LHCN-M2 (cell line): Measurements from ENCODE around the gene GDPD4. TPM values are rescaled to one million over a fixed set of nuclear protein-coding genes. Genes with fewer than 3 reads are reported as not detected.

ENCODE experiments used
- DNase-seq: peaks from one replicate; pipeline ENCODE4 v3.0.0-alpha.2; 2012; ENCODE audit warnings: low read depth
- total RNA-seq: library from RNA; depleted of rRNA; stranded (reverse); fragments of >200 nt; gene quantifications from 2 replicates; pipeline ENCODE4 v1.2.3, GENCODE V29; 2014

GDPD4 gene
- total RNA-seq, 1 experiment from 2014 or later: not detected

- DNase-seq: peak; percentile 46
Measured at GRCh38 chr11:77300028-77300427, 1.5 kb downstream of the GDPD4 start.

- DNase-seq: peak; percentile 18
Measured at GRCh38 chr11:77299528-77299993, 1.9 kb downstream of the GDPD4 start.

- no peak for DNase-seq
Measured at GRCh38 chr11:77294040-77294439, 7.4 kb downstream of the GDPD4 start.

DNA sequence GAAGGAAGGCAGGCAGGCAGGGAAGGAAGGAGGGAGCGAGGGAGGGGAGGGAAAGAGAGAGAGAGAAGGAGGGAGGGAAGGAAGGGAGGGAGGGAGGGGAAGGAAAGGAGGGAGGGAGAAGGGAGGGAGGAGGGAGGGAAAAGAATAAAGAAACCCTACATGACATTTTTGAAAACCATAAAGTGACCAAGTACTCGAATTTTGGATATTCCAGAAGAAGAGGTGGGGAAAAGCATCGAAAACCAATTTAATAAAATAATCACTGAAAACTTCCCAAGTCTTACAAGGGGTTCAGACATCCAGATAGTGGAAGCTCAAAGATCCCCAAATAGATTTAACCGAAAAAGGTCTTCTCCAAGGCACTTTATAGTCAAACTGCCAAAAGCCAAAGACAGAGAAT is 11.7 kb downstream of the GDPD4 start:
- DNase-seq: no peak

DNA sequence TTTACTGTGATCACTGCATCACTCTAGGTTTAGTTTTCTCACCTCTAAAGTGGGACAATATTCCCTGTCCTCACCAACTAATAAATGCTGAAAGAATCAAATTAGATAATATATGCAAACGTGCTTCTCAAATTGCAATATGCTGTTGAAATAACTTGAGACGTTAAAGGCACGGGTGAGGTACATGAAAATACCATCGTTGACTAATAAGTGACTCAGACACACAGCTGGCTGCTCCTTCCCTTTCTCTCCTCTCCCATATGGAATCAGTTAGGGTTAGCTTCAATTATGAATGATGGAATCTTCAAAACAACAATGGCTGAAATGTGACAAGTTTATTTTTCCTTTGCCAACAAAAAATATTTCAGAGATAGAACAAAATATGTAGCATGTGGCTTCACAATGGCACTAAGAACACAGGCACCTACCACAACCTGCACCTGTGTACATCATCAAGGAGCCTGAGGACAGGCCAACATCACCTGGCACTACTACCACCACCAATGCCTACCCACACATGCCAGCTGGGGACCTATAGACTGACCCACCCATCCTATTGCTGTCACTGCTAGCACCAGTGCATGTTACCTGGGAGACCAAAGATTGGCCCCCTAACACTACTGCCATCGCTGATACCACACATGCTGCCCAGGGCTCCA is 13.7 kb downstream of the GDPD4 start:
- peak; percentile 90 for DNase-seq

DNA sequence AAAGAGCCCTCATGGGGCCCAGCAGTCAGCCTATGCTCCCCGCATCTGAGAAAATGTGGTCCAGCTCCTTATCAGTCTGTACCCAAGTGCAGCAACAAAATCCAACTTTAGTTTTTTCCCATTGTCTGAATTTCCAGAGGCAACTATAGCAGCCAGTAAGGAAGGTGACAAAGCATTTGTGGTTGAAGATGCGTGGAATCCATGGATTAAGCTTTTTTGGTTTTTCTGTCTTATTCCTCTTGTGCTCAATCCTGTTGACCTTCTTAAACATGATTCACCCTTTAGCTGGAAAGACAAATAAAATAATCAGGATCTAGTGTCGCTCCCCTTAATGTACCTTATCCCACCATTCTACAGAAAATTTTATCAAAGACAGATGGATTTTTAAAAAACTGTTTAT is 14.3 kb downstream of the GDPD4 start:
- DNase-seq: peak; percentile 63

- no peak for DNase-seq
Measured at GRCh38 chr11:77284476-77285468, 16.7 kb downstream of the GDPD4 start.

GRCh38 chr11:77283101-77283500 is 18.4 kb downstream of the GDPD4 start:
- DNase-seq: no peak

- DNase-seq: peak; percentile 74
Measured at GRCh38 chr11:77278595-77279506, 22.6 kb downstream of the GDPD4 start.

- no peak for DNase-seq
Measured at GRCh38 chr11:77276271-77276670, 25.2 kb downstream of the GDPD4 start.

DNA sequence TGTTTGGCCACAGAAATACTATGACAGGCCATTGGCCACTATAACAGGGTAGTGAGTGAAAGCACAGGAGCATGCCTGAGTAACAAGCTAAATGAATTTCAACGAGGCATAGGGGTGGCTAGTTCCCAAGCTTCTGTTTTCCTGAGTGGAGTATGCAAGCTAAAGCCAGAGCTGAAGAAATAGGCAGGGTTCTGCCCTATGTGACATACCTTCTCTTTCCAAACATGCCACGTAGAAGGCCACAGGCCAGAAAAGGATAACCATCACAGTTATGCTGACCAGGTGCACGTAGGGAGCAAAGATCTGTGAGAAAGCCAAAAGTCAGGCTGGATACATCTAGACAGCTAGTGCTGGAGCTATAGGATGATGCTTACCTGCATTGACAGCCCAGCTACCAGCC is 30.6 kb downstream of the GDPD4 start:
- DNase-seq: no peak

DNA sequence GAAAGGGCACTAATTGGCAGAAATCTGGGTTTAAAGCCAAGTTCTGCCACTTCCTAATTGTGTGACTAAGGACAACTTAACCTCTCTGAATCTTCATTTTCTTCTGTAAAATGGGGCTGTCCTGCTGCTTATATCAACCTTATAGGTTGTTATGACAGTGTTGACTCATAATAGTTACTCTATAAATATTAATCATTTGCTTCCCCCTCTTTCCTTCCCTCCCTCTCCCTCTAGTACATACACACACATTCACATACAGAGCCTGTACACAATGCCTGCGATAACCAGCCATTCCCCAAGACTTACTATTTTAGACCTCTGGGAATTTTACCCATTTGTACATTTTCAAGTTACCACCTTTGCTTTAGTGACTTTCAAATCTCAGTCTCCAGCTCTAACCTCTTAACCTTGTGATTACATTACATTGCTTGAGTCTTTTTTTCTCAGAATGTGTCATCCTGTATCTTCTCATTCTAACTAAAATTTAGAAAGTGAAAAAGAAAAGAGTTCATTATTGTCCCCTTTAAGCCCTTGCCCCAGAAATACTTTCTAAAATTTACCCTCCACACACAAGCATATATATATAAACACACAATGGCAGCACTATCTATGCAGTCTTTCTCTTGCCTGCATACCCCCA is 31.9 kb downstream of the GDPD4 start:
- DNase-seq: no peak

GRCh38 chr11:77267962-77268361 is 33.5 kb downstream of the GDPD4 start:
- peak; percentile 63 for DNase-seq

GRCh38 chr11:77266766-77267165 is 34.7 kb downstream of the GDPD4 start:
- peak; percentile 44 for DNase-seq

- DNase-seq: no peak
Measured at GRCh38 chr11:77262803-77263202, 38.7 kb downstream of the GDPD4 start.

- no peak for DNase-seq
Measured at GRCh38 chr11:77259641-77260040, 41.8 kb downstream of the GDPD4 start.

DNA sequence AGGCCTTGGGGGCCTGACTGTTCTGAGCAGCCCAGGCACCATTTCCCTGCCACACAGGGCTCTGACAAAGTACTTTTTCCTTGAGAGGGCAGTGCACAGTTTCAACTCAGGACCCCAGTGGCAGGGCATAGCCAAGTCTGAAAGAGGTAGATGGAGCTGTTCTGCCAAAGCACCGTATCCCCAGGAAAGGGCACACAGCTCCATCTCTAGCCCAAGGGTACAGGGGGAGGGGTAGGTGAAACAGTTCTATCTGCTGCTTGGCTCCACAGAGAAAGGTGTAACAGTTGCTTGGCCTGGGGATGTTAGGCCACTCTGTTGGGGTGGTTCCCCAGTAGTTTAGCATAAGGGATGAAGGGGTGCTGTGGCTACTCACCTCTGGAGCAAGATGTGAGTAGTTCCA is 47.8 kb downstream of the GDPD4 start:
- no peak for DNase-seq

DNA sequence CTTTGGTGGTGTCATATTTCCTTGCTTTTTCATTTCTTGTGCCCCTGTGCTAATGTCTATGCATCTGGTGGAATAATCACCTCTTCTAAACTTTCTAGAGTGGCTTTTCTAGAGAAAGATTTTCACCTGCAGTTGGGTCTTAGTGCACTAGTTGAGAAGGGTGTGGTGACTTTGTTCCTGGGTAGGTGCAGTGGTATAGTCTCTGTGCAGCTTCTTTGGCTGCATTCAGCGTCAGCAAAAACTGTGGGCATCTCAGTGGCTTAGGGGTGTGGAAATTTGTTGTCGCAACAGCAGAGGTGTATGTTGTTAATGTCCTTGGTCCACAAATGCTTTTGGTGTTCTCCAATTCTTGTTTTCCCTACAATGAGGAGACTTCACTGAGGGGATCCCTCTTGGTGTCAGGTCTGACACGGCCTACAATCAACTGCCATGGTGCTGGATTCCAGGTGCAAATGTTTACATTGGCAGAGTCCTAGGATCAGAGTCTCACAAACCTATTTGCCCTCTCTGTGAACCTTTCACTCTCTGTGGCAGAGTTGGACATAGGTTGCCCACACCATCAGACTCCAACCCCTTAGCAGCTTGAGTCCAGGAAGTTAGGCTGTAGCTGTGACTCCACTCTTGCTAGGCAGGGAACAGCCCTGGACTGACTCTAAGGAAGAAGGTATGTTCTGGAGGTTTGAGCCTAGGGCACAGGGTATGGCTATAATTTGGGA is 48.8 kb downstream of the GDPD4 start:
- DNase-seq: no peak

DNA sequence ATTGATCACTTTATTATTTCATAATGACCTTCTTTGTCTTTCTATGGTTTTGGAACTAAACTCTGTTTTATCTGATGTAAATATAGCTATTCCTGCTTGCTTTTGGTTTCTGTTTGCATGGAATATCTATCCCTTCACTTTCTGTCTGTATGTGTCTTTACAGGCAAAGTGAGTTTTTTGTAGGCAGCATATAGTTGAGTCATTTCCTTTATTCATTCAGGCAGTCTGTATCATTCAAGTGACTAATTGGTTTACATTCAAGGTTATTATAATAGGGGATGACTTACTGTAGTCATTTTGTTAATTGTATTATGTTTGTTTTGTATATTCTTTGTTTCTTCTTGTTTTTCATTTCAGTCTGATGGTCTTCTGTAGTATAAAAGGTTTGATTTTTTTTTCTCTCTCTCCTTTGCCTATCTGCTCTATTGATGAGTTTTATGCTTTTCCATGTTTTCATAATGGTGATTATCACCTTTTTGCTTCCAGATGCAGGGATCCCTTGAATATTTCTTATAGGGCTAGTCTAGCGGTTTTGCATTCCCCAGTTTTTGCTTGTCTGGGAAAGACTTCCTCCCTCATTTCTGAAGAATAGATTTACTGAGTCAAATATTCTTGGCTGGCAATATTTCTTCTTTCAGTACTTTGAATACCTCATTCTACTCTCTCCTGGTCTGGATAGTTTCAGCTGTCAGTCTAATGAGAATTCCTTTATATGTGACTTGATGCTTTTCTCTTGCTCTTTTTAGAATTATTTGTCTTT is 50.4 kb downstream of the GDPD4 start:
- peak; percentile 63 for DNase-seq

- DNase-seq: peak; percentile 71
Measured at GRCh38 chr11:77249427-77249826, 52.1 kb downstream of the GDPD4 start.
